Measurements from ENCODE around the gene MAP3K5.
"Not testable (repeated sequence)": the region's sequence is repeated elsewhere in the genome, so short reads cannot be mapped to it uniquely, and the experiment has no call there.

The MAP3K5 gene

DNA sequence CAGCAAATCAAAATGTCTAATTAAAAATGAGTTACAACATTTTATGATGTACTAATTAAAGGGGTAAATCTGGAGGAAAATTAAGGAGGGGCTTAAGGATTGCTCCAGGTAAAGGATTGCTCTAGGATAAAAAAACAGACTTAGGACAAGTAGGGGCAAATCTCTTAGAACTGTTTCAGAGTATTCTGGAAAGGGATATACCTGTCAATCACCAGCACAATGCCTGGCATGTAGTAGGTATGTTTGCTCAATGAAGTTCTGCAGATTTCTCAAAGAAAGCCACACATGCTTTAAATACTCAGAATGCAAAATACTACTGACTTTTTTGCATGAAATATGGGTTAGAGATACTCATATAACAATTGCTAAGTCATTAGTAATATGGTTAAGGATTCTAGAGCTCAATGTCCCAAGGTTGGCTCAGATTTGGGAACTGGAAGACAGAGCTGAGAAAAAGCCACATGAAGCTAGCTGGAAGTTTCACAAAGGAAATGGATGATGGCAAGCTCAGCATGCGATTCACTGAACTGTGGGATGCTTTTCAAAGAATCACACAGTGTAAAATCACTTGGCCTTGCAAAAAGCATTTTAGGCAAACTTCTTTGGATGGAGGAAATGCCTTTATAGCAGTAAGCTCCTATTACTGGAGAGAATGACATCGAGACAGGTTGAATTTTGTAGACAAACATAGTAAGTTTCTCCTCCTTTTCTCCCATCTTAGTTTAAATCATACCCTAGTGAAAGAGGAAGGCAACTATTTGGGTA, 72.8 kb downstream of the MAP3K5 start:
- no peak for DNase-seq

DNA sequence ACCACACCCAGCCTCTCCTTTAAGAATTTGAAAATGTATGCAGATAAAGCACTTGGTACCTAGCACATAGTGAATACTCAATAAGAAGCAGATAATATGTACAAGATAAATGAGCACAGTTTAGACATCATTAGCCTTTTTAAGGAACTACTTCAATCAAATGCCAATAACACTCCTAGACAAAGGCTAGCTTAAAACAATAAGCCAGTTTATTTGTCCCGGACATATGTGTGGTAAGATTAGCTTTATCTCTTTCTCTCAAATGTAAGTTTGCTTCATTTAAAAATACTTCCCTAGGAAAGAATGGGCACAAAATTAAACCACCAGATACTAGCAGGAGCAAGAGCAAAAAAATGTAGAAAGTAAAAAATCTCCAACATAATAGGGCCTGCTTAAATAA, 73.8 kb downstream of the MAP3K5 start:
- no peak for DNase-seq

DNA sequence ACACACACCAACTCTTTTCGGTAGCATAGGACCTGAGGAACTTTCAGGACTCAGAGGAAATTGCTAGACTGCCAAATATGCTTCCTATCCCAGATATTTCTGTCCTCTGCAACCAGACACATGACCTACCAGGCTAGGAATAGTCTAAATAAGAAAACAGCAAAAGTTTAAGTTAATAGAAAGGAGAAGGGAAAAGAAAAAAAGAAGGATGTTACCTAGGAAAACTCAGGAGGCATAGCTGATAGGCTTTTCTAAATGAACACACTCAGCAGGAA, 74.6 kb downstream of the MAP3K5 start:
- DNase-seq: no peak

DNA sequence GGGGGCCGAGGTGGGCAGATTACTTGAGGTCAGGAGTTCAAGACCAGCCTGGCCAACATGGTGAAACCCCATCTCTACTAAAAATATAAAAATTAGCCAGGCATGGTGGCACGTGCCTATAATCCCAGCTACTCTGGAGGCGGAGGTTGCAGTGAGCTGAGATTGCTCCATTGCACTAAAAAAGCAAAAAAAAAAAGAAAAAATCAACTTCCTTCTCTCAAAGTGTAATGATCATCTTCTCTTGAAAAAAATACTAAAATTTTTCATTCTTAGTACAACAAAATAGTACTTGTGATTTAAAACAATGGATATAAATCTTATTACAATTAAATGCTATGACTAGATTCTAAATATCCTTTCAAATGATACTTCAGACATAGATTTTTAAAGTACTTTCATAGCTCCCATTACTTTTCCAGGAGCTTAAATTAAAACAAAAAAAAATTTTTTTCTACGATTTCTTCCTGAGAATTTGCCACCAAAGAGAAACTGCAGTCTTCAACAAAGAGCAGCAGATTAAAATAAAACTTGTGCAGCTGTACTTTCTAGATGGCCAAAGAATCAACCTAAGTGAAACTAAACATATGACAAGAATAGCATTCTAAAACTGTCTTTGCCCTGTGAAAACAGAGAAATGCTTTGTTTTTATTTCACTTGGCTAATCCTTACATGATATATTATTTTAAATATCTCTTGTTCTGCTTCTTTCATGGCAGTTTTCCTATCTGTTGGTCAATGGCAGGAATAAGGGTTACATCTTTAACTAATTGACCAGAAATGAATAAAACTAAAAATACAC, 75.2 kb downstream of the MAP3K5 start:
- DNase-seq: no peak

DNA sequence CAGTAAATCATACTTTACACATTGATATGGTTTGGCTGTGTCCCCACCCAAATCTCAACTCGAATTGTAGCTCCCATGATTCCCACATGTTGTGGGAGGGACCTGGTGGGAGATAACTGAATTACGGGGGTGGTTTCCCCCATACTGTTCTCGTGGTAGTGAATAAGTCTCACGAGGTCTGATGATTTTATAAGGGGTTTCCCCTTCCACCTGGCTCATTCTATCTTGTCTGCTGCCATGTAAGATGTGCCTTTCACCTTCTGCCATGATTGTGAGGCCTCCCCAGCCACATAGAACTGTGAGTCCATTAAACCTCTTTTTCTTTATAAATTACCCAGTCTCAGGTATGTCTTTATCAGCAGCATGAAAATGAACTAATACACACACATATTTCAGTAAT, 79.6 kb downstream of the MAP3K5 start:
- not testable (repeated sequence) for DNase-seq

DNA sequence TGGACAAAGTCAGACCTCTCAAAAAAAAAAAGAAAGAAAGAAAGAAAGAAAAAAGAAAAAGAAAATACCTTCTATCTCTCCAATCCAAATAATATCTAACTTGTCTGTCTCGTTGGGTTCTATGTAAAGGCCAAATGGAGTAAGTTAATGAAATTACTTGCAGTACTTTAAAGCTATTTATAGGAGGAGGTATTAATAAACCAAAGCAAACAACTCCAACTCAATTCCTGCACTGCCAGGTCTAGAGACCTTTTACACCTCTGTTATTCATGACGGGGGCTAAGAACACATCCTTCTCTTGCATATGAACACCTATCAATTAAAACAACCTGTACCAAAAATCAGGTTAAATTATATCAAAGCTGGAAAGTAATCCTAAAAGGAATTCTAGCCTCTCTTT, 80.6 kb downstream of the MAP3K5 start:
- no peak for DNase-seq

DNA sequence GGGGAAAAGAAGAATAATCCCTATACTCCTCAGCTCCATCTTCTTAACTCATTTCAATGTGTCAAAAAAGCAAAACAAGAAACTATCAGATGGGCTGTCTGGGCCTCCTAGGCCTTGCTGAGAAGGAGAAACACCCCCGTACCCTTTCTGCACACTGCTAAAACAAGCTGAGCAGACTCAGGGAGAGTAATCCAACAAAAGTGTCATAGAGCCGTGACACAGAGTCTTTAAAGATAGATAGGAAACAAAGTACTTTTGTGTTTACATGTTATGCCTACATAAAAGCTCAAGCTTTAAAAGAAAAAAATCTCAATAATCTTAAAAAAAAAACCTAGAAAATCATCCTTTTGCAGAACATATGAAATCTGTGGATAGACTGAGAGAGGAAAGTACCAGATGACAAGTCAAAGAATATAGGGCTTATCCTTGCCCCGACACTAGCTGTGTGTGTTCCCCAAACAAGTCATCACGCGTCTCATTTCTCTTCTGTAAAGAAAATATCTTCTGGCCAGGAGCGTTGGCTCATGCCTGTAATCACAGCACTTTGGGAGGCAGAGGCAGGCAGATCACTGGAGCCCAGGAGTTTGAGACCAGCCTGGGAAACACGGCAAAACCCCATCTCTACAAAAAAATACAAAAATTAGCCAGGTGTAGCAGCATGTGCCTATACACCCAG, 81.3 kb downstream of the MAP3K5 start:
- no peak for DNase-seq

DNA sequence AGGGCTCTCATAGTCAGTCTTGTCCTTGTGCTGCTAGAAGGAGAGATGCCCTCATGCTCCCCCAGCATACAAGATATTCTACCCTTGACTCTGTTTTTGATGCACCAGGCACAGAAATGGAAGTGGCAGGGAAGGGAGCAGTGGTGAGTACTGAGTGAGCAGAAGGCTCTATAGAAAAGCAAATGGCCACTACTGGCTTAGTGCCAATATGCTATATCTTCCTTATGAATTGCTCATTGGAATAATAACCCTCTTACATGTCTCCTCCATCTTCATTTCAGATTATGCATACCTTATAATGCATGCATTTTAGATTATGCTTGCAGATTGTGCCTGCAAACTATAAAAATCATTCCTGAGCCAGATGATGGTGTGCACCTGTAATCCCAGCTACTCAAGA, 82.8 kb downstream of the MAP3K5 start:
- no peak for DNase-seq

DNA sequence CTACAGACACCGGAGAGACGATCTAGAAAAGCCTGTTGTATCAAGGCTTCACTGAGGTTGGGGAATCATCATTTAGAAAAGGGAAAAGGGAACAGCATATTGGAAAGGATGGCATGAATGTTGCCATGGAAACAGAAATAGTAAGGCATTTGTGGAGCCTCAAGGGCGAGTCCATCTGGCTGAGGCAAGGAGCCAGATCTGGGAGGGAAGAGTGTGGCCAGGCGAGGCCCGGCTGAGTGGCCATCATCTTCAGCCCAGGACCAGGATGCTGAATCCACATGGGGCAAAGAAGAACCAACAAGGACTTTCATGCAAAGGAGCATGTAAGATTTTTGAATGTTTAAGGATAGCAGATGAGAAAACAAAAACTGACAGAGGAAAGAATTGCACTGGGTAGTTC, 85.8 kb downstream of the MAP3K5 start:
- DNase-seq: no peak

DNA sequence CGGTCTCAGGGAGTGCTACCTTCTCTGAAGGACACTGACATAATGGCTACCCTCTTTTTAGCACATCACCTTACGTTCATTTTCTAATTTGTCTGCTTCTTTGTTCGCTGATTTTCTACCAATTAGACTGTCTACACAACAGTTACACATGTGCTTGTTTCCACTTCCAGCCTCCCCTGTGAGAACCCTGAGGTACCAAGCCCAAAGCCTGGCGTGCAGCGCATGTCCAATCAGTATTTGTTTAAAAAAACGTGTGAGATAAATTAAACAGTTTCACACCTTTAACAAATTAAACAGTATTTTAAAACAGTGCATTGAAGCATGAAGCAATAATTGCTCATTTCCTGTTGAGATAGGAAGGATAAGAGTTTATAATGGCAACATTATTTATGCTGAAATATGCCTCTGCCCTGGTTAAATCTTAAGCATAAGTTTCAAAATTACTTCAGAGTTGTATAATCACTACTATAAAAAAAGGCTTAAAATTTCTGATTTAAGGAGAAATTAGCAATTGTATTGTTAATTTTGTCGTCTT, 88.9 kb downstream of the MAP3K5 start:
- DNase-seq: no peak

DNA sequence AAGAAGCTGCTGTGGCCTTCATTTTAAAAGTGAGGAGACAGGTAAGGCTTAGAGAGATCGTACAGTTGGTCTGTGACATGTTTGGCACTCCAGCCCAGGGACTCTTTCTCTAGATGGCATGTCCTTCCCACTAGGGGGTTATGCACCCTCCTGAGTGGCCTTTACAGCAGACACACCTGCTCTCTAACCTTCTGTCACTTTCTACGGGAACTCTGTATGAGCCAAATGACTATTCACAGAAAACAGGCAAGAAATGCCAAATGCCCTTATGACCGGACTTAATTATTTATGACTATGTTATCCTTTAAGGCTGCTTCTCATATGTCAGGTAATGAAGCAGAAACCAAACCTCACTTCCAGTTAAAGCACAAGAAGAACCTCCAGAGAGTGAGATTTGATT, 91.2 kb downstream of the MAP3K5 start:
- DNase-seq: no peak

DNA sequence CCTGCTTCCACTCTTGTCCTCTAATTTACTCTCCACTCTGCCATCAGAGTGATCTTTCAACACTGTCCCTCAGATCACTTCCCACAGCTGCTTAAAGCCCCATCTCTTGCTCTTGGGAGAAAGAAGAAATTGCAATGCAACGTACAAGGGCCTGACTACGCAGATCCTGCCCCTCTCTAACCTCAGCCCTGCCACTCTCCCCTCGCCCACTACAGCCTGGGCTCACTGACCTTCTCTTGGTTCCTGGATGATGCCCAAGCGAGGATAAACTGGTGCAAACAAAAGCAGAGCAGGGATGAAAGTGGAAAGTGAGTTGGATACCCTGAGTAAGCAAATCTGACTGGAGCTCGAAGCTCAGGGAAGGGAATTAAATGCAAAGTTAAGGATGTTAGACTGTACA, 92.9 kb downstream of the MAP3K5 start:
- DNase-seq: no peak

DNA sequence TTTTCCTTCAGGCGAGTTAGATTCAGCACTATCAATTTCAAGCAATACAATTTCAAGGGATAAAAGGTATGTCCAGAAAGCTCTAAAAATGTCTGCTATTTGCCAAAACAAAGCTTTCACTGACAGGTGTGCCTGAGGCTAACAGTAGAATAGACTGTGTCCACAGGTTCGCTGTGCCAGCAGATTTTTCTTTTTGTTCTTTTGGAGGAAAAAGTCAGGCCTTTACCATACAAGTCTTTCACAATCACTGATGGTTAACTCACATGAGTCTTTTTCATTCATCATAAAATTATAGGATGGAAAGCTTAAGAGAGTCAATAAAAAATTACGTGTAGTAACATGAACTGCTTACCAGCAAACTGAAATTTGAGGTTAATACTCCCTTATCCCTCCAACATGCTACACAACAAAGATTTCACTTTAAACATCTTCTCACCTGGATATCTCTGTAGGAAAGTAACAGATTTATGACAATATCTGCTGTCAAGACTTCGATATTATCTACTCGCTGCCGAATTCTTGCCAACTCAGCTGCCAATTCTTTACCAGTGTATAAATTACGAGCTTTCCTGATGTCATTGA, 95.4 kb downstream of the MAP3K5 start:
- no peak for DNase-seq

DNA sequence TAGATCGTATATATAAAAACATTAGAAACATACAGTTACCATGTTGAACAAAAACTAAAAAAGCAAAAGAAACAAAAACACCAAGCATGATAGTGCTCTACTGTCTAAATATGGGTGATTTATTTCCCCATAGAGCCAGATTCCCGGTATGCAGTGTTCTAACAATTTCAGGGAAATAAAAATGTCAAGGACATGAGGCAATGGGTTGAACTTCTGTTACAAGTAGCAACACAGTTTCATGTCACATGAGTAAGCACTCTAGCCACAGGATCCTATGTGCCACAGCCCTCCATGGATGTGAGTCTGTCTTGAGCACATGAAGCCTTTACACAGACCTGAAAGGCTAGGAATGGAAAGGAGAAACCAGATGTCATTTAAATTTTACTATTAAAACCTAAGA, 96.0 kb downstream of the MAP3K5 start:
- DNase-seq: no peak

DNA sequence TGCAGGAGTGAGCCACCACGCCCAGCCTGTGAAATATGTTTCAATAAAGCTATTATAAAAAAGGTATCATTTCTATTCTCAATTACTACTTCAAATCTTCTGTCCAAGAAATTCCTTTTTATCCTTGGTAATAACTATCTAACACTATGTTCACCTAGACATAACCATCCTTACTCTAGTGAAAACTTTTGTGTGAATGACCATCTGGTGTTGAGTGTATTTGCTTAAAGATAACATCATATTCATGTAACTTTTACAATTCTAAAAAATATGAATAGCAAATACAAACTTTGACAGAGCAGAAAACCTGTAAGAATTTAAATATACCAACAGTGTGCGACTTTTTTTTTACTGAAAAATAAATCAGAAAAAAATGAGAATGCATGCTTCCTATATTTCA, 96.9 kb downstream of the MAP3K5 start:
- no peak for DNase-seq

DNA sequence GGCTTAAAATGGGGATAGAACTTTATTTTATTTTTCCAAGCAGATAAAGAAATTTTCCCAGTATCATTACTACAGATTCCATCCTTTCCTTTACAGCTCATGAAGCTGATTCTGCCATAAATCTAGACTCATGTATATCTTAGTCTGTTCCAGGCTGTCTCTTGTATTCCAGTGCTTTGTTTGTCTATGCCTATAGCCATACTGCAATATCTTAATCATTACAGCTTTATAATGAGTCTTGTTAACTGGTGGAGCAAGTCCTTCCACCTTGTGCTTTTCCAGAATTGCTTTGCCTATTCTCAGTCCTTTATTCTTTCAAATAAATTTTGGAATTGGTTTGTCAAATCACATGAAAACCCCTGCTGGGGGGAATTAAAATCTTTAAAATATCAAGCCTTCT, 99.2 kb downstream of the MAP3K5 start:
- DNase-seq: no peak

DNA sequence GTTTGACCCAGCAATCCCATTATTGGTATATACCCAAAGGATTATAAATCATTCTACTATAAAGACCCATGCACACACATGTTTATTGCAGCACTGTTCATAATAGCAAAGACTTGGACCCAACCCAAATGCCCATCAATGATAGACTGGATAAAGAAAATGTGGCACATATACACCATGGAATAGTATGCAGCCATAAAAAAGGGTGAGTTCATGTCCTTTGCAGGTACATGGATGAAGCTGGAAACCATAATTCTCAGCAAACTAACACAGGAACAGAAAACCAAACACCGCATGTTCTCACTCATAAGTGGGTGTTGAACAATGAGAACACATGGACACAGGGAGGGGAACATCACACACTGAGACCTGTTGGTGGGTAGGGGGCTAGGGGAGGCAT, 104.4 kb downstream of the MAP3K5 start:
- DNase-seq: not testable (repeated sequence)

DNA sequence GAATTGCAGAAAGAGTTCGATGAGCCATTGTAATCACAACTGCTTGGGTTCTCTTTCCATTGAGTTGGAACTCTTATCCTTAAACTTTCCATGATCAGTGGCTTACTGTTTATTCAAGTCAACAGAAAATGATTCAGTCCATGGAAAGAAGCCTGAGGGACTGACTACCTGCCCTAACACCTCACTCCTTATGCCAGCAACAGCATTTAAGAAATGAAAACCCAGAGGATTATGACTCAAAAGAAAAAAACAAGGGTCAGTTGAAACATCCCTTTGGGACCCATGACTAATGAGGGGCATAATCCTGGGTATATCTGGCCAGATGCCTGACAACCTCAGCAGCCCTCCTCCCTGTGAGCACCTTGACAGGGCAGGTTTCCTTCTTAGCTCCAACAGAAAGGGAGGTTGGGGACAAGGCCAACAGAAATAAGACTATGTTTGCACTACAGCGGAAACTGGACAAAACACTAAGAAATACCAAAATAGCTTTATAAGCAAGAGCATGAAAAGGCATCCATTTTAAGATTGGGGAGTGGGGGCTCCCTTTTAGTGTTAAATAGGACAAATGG, 106.7 kb downstream of the MAP3K5 start:
- DNase-seq: no peak

DNA sequence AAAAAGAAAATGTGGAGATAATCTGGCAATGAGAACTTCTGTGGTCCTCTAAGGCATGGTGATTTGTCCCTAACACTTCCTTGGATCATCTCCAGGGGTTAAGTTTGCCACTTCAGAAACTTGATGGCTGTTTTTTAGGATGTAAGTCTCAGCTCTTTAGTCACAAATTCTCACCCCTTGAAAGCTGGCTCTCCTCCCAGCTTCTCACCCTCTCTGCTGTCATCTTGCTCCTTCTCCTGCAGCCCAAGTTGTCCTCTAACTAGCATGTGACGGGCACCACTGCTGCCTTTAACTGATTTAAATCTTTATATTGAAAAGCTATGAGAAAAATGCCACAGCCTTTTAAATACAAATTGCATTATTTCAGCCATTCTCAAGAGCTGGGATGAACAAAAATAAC, 107.8 kb downstream of the MAP3K5 start:
- DNase-seq: no peak

DNA sequence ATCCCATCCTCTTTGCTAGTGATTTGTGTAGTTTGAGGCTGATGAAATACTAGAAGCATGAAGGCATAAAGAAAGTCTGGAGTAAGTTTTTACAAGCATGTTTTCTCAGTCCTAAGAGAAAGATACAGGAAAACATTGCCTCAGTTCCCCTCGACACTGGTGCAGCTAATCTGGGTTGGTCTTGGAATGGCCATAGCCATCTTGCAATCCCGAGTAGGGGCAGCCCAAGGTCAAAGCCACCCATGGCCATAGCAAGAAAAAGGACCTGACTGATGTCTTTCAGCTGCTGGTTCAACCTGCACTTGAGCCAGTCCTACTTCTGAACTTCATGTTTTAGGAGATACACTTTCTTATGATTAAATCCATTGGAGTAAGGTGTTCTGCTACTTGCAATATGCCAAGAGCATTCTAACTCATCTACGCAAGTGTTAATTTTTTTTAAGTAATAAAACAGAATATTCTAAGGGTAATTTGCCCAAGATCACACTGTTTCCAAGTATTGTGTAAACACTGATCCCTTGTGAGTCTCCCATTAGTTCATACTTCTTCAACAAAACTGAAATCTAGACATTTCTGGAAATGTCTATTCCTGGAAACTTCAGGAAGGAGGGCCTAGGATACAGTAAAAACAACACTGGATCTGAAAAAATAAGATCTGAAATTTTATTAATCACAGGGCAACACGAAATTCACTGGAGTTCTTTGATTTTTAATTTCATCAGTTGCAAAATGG, 108.9 kb downstream of the MAP3K5 start:
- DNase-seq: no peak

DNA sequence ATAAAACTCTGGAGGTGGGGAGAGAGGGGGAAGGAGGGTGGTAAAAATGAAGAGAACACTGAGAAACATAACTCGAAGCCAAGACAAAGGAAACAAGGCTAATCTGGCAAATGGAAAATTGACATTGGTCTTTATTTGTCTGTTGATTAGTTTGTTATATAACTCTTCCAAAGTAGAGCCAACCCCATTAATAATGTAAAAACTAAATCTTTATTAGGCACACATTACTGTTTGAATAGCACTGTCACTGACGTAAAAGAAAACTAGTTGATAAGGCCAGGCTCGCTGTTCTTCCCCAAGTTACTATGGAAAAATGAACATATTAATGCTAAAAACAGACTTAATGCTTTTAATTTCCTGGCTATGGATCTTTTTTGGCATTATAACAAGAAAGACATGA, 110.0 kb downstream of the MAP3K5 start:
- no peak for DNase-seq

DNA sequence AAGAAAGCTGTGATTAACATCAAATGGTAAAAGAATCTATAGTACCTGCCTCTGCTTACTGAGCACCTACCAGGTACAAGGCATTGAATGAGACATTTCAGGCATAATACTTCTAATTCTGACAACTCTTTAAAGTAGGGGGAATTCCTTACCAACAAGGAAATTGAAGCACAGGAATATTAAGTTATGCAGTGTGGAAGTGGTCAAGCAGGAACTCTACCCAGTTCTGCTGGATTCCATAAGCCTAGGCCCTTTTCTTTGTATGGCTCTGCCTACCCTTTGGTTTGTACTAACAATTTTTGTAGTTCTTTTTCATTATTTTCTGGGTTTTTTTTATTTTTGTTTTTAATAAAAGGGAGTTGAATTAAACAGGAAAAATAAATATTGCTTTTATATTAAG, 114.5 kb downstream of the MAP3K5 start:
- no peak for DNase-seq

DNA sequence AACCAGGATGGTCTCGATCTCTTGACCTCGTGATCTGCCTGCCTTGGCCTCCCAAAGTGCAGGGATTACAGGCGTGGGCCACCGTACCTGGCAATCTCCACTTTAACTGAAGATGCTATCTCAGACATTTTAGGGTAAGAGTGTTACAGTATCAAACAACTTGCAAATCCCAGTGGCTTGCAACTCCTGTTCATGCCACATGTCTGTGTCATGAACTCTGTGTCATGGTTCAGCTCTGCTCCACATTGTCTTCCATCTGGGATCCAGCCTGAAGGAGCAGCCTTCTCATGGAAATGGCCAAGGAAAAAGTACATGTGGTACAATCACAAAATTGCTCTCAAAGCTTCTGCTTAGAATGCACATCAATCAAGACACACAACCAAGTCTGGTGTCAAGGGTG, 114.9 kb downstream of the MAP3K5 start:
- no peak for DNase-seq

All from islet precursor cell (in vitro differentiated cells).